ENCODE results near the gene CLEC2L. TPM values are rescaled to one million over a fixed set of nuclear protein-coding genes. Genes with fewer than 3 reads are reported as not detected.
A peak's percentile ranks its signal among the peaks of the same experiment; 100 is the strongest.

Gene CLEC2L
- polyA plus RNA-seq, 3 donors: not detected

GRCh38 chr7:139557857-139558581, 34.5 kb downstream of the CLEC2L start:
- intact Hi-C loops (cut with micrococcal nuclease): no loop called here

More at GRCh38 chr7:139557857-139558581, 34.5 kb downstream of the CLEC2L start:
- H3K36me3 ChIP-seq (replicated peaks in 1 of 2; ENCODE audit: control insufficient read depth in 1 of 2, insufficient read depth in 2 of 2, low read length in 2 of 2): no peaks in the 10 kb centered on the region
- Mint-ChIP-seq H3K4me3 (no peak overlapping the region), H3K36me3 (peaks cover 7 to 20% of the 10 kb centered on the region in 2 donors), H3K4me1 (peaks cover 5% of the 10 kb centered on the region), H3K27ac (peak overlapping the region in 1 of 7 donors; percentile 40), H3K9me3 (peaks cover 0 to 8% (median 3%) of the 10 kb centered on the region in 7 donors), H3K27me3 (ENCODE audit: low read depth in 3 of 3) (peaks cover 0 to 9% (median 5%) of the 10 kb centered on the region in 3 donors)
- no peak for DNase-seq
- no peak overlapping the region for H3K4me3 ChIP-seq (replicated peaks in 1 of 3; ENCODE audit: low read depth in 2 of 3, low read length in 3 of 3)
- H4K20me1 ChIP-seq (ENCODE audit: insufficient read depth, low read length): peaks cover 7% of the 10 kb centered on the region
- H3K9me3 ChIP-seq (replicated peaks in 1 of 2; ENCODE audit: control insufficient read depth in 1 of 2, insufficient read depth in 1 of 2, low read length in 2 of 2): no peaks in the 10 kb centered on the region
- H3K27ac ChIP-seq (ENCODE audit: low read depth in 1 of 2, low read length in 2 of 2): no peak overlapping the region
- no peak overlapping the region for H3K4me2 ChIP-seq (replicated peaks; ENCODE audit: extremely low read depth, low read length, poor library complexity, severe bottlenecking)
- H3K79me2 ChIP-seq (ENCODE audit: insufficient read depth, low read length): no peaks in the 10 kb centered on the region
- 90% methylated on average over 3 of the region's 8 CpGs for WGBS (ENCODE audit: insufficient coverage)
- H3K9ac ChIP-seq (ENCODE audit: insufficient read depth, low read length, poor library complexity, severe bottlenecking): no peak overlapping the region
- no peaks in the 10 kb centered on the region for H3K27me3 ChIP-seq (ENCODE audit: control insufficient read depth in 2 of 2, insufficient read depth in 2 of 2, low read length in 2 of 2)
- peaks cover under 1 to 4% of the 10 kb centered on the region in 2 donors for H3K4me1 ChIP-seq (ENCODE audit: control insufficient read depth in 1 of 2, insufficient read depth in 2 of 2, low read length in 2 of 2)
- no peak overlapping the region for H2AFZ ChIP-seq (ENCODE audit: insufficient read depth, low read depth, low read length, poor library complexity, severe bottlenecking)
- TF ChIP-seq CTCF (IDR thresholded peaks at IDR 0.05): no peak
